Gastrocnemius medialis (tissue), 4 donors: ENCODE results near the gene TRMT112.

ENCODE experiments used
- POLR2A ChIP-seq, 2 donors: fragments of 450-650 bp; IDR thresholded peaks; one replicate each; pipeline ENCODE4 v1.6.1; 2017; ENCODE audit warnings: antibody characterized with exemption in 2 of 2, mild to moderate bottlenecking in 2 of 2, moderate library complexity in 2 of 2
- TF ChIP-seq, protein P1 (sequence below), 5 experiments: fragments of 450-650 bp in 3 of 5; fragments of 200-600 bp in 2 of 5; sonication (generic) in 2 of 5; IDR thresholded peaks in 4 of 5; conservative IDR thresholded peaks in 1 of 5; 1 replicate in 4 of 5; 2 replicates in 1 of 5; pipeline ENCODE4 v1.5.1; 2016 to 2019; ENCODE audit warnings: antibody characterized with exemption in 5 of 5, mild to moderate bottlenecking in 3 of 5, moderate library complexity in 3 of 5

DNA sequence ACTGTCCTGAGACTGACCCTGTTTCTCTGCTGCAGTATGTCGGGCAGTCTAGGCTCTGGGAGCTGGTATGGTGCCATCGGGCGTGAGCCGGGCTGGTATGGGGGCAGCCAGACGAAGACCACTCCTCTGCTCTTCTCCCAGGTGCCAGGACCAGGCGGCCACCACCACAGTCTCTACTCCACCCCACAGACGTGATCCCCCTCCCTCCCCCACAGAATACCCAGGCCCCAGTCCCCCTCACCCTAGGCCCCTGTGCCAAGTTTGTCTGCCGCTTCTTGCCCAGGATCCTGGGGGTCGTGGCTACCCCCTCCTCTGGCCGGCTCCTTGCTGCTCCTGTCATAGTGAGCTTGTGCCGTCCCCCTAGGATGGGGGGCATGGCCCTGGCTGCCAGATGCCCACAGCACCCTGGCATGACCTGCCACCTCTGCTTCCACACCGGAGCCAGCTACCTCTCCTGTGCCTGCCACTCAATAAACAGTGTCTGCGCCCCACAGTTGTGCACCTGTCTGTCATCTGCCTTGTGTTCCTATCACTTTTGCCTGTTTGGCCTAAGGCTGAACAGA lies 28.3 kb downstream of the TRMT112 start:
- no peak for TF ChIP-seq POLR2A (IDR thresholded peaks at IDR 0.05)
- TF ChIP-seq, protein P1, sequence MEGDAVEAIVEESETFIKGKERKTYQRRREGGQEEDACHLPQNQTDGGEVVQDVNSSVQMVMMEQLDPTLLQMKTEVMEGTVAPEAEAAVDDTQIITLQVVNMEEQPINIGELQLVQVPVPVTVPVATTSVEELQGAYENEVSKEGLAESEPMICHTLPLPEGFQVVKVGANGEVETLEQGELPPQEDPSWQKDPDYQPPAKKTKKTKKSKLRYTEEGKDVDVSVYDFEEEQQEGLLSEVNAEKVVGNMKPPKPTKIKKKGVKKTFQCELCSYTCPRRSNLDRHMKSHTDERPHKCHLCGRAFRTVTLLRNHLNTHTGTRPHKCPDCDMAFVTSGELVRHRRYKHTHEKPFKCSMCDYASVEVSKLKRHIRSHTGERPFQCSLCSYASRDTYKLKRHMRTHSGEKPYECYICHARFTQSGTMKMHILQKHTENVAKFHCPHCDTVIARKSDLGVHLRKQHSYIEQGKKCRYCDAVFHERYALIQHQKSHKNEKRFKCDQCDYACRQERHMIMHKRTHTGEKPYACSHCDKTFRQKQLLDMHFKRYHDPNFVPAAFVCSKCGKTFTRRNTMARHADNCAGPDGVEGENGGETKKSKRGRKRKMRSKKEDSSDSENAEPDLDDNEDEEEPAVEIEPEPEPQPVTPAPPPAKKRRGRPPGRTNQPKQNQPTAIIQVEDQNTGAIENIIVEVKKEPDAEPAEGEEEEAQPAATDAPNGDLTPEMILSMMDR (IDR thresholded peaks at IDR 0.05 in 4 of 5, conservative IDR thresholded peaks at IDR 0.05 in 1 of 5) = no peak
